ENCODE data around the gene RASSF7.

DNA sequence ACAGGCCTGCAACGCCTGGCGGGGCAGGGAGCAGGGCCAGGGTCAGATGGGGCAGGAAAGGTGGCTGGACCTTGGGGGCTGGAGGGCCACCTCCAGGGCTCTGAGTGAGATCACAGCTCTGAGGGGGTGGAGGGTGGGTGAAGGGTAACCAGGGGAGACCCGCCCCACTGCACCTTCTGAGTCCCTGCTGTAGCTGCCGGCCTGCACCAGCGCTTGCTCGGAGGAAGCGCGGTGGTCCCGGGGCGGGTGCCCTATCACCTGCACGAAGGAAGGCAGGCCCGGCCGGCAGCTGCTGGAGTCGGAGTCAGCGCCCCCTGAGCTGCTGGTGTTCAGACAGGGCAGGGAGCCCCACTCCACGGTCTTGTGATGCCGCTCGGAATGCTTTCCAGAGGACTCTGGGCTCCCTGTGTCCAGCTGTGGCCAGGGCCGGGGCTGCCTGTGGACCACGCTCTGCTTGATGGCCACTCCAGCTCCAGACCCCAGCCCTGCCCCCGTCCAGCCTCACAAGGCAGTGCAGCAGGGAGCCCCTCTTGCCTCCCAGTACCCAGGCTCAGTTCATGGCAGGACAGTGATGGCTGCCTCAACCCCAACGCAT, 4.0 kb upstream of the RASSF7 start:
- TF ChIP-seq, protein P1, sequence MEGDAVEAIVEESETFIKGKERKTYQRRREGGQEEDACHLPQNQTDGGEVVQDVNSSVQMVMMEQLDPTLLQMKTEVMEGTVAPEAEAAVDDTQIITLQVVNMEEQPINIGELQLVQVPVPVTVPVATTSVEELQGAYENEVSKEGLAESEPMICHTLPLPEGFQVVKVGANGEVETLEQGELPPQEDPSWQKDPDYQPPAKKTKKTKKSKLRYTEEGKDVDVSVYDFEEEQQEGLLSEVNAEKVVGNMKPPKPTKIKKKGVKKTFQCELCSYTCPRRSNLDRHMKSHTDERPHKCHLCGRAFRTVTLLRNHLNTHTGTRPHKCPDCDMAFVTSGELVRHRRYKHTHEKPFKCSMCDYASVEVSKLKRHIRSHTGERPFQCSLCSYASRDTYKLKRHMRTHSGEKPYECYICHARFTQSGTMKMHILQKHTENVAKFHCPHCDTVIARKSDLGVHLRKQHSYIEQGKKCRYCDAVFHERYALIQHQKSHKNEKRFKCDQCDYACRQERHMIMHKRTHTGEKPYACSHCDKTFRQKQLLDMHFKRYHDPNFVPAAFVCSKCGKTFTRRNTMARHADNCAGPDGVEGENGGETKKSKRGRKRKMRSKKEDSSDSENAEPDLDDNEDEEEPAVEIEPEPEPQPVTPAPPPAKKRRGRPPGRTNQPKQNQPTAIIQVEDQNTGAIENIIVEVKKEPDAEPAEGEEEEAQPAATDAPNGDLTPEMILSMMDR (IDR thresholded peaks at IDR 0.05; ENCODE audit: poor library complexity, severe bottlenecking) = no peak
- no peak for TF ChIP-seq POLR2AphosphoS5 (IDR thresholded peaks at IDR 0.05)
- TF ChIP-seq TAF1 (IDR thresholded peaks at IDR 0.05; ENCODE audit: low read depth) = no peak
- TF ChIP-seq, protein P2, sequence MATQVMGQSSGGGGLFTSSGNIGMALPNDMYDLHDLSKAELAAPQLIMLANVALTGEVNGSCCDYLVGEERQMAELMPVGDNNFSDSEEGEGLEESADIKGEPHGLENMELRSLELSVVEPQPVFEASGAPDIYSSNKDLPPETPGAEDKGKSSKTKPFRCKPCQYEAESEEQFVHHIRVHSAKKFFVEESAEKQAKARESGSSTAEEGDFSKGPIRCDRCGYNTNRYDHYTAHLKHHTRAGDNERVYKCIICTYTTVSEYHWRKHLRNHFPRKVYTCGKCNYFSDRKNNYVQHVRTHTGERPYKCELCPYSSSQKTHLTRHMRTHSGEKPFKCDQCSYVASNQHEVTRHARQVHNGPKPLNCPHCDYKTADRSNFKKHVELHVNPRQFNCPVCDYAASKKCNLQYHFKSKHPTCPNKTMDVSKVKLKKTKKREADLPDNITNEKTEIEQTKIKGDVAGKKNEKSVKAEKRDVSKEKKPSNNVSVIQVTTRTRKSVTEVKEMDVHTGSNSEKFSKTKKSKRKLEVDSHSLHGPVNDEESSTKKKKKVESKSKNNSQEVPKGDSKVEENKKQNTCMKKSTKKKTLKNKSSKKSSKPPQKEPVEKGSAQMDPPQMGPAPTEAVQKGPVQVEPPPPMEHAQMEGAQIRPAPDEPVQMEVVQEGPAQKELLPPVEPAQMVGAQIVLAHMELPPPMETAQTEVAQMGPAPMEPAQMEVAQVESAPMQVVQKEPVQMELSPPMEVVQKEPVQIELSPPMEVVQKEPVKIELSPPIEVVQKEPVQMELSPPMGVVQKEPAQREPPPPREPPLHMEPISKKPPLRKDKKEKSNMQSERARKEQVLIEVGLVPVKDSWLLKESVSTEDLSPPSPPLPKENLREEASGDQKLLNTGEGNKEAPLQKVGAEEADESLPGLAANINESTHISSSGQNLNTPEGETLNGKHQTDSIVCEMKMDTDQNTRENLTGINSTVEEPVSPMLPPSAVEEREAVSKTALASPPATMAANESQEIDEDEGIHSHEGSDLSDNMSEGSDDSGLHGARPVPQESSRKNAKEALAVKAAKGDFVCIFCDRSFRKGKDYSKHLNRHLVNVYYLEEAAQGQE (IDR thresholded peaks at IDR 0.05; ENCODE audit: borderline replicate concordance) = no peak
- no peak for TF ChIP-seq EP300 (conservative IDR thresholded peaks at IDR 0.05; ENCODE audit: poor library complexity, severe bottlenecking)
- no peak for TF ChIP-seq RAD21 (conservative IDR thresholded peaks at IDR 0.05)
- no peak for TF ChIP-seq EZH2 (IDR thresholded peaks at IDR 0.05; ENCODE audit: borderline replicate concordance, insufficient read depth, low read length, poor library complexity, severe bottlenecking)
